Suppressor macrophage treated with lipopolysaccharide for 1 hour (primary cell): ENCODE results near the gene PCIF1.

Experiments used
- DNase-seq, 3 donors: peaks; one replicate each; pipeline ENCODE4 v3.0.0-alpha.2; 2020 to 2022

The PCIF1 gene

DNA sequence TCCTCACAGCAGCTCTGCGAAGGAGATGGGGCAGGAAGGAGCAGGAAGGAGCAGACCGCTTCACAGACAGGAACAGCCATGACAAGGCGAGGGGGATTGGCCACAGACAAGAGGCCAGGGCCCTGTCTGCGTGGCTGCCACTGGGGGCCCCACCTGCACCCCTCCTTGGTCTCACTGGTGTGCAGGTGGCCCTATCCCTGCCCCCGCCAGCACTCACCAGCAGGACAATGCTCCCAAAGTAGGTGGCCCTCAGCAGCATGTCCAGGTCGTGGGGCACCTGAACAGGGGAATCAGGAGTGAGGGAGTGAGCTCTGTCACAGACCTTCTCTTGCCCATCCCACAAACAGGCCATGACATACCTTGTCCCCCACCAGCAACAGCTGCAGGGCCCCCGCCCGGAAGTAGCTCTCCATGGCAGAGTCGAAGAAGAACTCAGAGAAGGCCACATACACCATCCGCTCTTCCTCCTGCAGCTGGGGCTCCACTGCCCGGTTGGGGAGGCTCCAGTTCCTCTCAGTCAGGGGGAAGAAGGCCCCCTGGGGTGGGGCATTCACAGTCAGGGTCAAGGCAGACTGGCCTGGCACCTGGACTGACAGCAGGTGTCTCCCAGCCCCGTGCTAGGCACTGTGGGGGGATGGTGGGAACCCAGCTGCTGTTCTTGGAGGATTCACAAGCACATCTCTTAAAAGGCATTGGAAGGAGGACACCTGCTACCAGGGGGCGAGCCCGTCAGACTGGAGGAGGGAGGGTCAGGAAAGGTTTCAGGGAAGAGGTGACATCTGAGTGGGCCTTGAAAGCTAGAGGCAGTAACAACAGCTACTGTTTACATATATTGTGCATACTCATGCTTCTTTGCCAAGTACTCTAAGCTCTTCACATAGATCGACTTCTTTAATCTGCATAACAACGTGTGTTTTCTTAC is 29.6 kb upstream of the PCIF1 start:
- no peak for DNase-seq

DNA sequence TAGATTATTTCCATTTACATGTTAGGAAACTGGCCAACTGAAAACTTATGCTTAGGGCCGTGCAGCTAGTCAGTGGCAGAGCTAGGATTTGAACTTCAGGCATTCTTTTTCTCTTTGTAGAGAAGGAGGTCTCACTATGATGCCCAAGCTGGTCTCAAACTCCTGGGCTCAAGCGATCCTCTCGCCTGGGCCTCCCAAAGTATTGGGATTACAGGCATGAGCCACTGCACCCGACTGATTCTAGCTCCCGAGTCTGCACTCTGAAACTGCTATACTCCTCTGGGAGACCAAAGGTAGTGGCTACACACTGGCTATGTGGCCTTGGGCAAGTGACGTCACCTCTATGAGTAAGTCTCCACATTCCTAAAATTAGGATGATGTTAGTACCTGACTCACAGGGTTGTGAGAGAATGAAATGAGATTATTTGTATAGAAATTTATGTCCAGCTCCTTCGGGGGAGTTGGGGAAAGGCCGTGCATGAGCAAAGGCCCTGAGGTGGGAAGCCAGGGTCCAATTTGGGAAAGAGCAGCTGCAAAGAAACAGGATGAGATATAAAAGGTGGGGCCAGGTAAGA is 28.9 kb upstream of the PCIF1 start:
- no peak for DNase-seq

DNA sequence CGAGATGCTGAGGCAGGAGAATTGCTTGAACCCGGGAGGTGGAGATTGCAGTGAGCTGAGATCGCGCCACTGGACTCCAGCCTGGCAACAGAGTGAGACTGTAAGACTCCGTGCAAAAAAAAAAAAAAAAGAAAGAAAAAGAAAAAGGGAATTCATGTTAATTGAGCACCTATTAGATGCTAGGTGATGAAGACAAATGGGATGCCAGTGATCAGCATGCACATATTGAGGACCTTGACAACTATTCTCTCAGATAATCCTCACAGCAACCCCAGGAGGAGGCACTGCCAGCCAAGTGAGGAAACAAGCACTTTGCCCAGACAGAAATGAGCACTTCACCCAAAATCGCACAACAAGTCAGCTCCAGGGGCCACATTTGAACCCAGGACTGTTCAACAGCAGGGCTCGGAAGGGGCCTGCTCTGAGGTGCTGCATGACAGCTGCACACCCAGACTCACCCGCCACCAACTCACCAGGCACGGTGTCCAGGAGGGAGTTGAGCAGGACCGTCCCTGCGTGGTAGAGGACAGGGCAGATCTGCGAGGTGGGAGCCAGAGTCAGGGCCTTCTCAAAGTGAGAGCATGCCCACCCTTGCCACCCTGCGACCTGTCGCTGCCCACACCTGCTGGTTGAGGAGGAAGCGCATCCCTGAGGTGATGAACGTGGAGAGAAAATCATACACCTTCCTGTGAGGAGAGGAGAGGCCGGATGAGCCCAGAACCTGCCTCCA is 27.1 kb upstream of the PCIF1 start:
- no peak for DNase-seq

DNA sequence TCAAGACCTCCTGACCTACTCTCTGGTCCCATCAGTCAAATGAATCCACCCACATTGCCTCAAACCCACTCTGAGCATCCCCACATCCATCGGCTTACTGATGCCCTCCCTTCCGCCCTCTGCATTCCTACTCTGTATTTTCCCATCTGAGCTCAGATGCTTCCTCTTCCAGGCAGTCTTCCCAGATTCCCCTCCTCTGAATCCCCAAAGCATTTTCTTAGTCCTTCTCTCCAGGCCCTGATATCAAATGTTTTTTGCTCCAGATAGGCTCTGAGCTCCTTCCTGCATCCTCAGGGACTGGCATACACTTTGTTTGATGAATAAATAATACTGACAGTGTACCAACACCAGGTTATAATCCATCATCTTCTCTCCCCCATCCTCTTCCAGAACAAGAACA is 26.4 kb upstream of the PCIF1 start:
- no peak for DNase-seq

DNA sequence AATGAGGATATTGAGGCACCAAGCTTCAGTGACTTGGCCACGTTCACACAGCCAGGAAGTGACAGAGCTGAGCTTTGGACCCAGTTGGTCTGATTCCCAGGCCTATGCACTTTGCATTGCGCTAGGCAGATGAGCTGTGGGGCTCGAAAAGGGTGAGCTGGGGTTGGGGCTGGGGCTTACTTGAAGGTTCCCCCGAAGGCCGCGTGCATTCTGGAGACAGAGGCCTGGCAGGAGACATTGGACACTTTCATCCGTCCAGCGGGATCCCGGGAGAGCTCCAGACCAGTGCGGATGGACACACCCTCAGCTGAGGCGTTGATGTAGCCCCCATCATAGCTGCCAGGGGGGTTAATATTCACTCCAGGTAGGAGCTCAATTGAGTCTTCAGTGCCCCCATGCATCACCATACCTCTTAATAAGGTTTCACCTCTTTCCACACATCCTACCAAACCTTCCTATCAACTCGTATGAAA is 25.1 kb upstream of the PCIF1 start:
- DNase-seq: no peak

DNA sequence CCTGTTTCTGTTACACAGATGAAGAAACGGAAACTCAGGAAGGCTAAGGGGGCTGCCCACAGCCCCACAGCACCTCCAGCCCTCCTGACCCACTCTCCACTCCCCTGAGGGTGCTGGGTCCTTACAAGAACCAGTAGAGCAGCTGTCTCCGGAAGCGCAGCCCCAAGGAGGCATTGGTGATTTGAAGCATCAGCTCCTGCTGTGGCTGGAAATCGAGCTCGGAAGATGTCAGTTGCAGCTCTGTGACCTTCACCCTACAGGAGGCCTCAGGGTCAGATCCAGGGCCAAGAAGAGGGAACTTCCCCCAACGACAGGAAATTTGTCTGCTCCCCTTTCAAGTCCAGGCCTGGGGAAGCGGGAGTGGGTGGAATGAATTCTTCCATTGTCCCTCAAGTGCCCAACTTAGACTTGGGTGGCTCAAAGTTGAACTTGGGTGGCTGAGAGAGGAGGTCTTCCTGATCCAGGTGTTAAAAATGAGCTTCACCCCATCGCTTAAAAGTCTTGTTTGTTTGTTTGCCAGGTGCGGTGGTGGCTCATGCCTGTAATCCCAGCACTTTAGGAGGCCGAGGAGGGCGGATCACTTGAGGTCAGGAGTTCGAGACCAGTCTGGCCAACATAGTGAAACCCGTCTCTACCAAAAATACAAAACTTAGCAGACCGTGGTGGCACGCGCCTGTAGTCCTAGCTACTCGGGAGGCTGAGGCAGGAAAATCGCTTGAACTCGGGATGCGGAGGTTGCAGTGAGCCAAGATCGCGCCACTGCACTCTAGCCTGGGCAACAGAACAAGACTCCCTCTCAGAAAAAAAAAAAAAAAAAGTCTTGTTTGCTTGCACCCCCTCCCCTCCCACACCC is 24.4 kb upstream of the PCIF1 start:
- DNase-seq: peak; percentile 63 to 69 (median 69)

DNA sequence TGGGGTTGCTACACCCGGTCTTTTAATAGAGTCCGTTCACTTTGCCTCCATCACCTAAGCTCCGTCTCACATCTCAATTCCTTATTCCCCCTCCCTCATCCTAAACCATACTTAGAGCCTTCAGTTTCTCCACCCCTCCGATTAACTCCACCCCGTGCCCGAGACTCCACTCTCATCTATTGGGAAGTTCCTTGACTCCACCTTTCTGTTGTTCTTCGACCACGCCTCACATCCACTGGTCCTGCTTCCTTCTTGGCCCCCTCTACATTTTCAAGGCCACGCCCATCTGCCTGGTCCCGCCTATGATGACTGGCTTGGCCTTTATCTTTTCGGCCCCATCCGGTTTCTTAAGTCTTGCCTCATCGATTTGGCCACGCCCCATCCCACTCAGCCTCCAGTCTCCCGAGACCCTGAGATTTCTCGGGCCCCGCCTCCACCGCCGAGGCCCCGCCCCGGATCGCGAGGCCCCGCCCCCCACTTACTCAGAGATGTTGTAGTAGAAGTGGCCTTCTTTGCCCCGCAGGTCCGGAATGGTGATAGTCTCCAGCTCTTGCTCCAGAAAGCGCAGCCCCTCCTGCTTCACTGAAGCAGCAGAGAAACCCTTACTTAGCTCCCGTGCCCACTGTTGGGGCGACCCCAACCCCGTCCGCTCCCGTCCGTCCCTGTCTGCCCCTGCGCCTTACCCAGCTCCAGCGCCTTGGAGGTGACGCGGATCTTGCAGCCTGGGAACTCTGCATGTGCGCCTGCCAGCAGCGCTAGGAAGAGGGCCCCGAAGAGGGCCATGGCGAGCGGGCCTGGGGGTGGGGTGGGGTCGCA is 23.6 kb upstream of the PCIF1 start:
- peak; percentile 97 to 99 (median 98) for DNase-seq

DNA sequence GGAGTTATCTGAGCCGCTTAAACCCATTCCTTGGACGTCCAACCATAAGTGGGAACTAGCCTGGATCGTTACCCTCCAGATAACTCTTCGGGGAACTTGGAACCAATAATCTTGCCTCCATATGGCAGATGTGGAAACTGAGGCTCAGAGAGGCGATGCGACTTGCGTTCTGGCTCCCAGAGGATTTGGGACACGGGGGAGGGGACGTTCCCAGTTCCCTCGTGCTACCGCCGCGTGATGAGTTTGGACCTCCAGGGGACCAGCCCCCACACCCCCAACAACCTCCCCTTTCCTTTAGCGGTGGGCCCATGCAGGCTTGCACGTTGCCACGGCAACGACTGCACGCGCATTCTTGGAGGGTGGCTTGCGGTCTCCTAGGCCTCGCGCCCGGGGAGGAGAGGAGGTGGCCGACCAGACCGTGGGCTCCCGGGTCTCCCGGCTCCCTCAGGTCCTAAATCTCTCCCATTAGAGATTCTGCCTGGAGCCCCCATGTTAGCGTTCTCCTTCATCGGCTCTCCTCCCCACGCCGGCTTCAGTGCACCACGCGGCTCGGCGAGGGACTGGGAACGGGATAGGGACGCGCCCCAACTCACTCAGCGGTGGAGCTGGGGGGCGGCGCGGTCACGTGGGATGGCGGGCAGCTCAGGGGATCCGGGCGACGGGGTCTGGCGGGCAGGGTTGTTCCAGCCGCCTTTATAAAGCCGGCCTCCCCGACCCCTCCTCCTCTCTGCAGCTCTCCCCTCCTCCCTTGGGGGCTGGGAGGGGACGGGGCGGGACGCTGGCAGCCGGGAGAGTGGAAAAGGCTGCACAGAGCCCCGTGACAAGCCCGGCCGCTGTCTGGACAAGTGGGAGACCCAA is 22.8 kb upstream of the PCIF1 start, which contains the start of gene PLTP:
TSS of gene PLTP (minus strand) at position 670 of the 858 bp plus-strand sequence. CDS start 703 bp downstream, outside the sequence.
- DNase-seq: peak in 1 of 3 donors; percentile 45

DNA sequence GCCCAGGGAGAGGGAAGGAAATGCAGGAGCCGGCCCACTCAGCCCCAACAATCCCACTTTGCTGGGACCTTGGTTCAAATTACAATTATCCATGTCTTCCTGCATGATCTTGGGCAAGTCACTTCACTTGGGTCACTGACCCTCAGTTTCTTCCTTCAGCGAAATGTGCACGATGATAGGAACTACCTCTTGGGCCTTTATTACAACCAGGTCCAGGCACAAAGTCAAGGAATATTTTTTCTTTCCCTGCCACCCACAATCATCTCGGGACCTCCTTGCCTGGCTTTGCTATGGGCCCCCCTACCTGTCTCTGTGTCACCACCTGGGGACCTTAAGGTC is 22.2 kb upstream of the PCIF1 start:
- DNase-seq: no peak

DNA sequence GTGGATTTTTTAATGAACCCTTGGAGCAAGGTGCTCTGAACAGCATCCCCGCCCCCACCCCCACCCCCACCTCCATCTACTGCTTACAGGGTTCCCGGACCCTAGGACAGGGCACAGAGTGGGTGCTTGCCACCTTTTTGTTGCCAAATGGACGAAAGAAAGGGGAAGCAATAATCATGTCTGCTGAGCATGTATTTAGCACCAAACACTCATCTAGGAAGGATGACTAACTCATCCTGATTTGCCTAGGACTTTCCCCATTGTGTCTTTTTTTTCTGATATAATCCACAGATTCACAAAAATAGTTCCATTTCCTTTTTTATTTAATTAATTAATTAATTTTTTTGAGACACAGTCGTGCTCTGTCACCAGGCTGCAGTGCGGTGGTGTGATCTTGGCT is 21.4 kb upstream of the PCIF1 start:
- DNase-seq: peak; percentile 76 to 96 (median 92)

DNA sequence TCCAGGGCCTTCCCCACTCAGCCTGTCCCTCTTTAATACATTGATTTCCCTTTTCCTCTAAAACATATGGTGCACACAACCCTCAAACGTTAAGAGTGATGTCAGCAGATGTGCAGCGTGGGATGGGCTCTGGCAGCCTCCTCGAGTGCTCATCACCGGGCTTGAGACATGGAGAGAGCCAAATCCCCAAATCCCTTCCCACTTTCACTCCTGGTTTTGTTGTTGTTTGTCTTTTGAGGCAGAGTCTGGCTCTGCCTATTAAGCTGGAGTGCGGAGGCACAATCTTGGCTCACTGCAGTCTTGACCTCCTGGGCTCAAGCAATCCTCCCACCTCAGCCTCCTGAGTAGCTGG is 16.7 kb upstream of the PCIF1 start:
- peak; percentile 56 to 85 (median 66) for DNase-seq

DNA sequence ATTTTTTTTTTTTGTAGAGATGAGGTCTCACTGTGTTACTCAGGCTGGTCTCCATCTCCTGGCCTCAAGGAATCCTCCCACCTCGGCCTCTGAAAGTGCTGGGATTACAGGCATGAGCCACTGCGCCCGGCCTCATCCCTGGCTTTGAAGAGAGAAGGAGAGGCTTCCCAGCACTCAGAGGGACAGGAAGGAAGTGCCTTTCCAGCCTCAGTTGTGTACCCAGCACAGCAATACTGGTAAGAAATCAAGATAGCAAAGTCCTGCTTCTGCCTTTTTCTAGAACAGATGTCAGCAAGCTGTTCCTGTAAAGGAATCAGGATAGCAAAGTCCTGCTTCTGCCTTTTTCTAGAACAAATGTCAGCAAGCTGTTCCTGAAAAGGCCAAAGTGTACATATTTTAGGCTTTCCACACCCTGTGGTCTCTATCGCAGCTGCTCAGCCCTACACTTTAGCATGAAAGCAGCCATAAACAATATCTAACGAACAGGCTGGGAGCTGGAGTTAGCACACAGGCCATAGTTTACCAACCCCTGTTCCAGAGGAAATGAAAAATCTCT is 16.2 kb upstream of the PCIF1 start:
- DNase-seq: peak in 1 of 3 donors; percentile 36

DNA sequence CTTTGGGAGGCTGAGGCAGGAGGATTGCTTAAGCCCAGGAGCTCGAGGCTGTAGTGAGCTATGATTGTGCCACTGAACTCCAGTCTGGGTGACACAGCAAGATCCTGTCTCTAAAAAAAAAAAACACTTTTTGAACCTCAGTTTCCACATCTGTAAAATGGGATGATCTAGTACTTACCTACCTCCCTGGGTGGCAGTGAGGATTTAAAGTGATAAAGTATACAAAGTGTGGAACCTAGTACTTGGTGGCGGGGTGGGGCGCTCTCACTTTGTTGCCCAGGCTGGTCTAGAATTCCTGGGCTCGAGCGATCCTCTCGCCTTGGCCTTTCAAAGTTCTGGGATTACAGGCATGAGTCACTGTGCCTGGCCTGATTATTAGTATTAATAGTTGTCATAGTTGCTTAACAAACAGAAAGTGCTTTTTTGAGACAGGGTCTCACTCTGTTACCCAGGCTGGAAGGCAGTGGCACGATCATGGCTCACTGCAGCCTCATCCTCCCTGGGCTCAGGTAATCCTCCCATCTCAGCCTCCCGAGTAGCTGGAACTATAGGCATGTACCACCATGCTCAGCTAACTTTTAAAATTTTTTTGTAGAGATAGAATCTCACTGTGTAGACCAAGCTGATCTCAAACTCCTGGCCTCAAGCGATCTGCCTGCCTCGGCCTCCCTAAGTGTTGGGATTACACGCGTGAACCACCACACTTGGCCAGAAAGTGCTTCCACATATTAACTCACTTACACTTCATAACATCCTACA is 15.5 kb upstream of the PCIF1 start:
- no peak for DNase-seq

DNA sequence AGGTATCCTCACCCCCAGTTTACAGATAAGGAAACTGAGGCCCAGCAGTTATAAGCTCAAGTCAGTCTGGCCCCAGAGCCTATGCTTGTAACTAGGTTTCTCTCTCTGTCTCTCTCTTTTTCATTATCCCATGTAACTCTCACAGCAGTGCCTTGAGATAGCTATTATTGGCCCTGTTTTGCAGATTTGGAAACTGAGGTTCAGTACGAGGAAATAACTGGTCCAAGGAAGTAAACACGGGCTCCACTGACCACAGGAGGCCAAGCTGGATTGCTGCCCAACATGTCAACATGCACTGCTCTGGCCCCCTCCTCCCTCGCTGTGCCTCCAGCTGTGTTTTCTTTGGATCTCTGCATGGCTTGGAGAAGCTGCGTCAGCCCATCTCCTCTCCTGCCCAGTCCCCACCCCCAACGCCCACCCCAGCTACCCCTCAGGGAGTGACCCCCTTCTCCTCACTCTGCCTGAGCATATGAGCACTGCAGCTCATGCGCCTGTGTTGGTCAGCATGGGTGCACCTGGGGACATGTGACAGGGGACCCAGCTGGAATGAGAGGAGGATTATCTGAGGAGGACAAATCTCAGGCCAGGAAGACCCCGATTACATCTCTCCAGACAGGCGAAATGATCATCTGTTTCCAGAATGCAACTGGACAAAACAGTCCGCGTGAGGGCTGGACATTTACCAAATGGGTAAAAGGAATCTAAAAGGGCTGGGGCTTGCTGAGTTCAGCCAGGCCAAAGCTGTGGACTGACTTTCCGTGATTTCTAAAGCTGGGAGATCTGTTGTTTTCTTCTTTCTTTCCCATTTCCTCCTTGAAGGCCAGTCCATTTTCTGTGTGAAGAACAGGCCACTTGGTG is 14.7 kb upstream of the PCIF1 start:
- peak; percentile 39 to 42 (median 41) for DNase-seq

DNA sequence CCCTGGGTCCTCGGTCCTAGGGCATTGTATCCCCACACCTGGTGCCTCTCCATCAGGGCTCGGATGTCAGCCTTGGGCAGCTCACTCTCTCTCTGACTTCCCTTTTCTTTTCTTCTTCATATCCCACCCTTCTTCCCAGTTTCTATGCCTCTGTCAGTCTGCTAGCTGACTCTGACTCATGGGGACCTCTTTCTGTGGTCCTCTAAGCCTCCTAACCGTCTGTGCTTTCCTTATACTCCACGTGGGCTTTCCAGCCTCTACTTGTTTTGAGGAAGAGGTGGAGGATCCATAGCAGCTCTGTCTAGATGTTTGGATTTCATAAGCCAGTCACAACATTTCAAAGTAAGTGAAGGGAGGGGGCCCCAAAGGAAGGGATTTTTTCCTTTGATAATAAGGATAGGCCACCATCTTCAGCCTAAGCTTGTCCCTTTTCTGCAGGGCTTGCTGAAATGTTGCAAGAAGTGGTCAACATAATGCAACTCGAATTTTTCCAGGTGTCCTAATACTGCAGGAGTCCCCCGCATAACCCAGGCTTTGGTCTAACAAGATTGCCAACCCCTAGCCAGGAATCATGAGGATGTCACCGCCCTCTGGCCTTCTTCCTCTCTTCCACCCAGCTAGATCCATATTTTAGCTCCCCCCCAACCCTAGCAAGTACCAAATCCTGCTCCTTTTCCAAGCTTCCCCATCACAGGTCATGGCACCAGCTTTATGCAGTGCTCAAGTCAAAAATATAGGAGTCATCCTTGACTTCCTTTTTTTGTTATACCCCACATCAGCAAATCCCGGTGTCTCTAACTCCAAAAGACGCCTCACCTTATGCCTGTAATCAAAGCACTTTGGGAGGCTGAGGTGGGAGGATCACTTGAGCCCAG is 13.8 kb upstream of the PCIF1 start:
- peak; percentile 88 to 93 (median 92) for DNase-seq

DNA sequence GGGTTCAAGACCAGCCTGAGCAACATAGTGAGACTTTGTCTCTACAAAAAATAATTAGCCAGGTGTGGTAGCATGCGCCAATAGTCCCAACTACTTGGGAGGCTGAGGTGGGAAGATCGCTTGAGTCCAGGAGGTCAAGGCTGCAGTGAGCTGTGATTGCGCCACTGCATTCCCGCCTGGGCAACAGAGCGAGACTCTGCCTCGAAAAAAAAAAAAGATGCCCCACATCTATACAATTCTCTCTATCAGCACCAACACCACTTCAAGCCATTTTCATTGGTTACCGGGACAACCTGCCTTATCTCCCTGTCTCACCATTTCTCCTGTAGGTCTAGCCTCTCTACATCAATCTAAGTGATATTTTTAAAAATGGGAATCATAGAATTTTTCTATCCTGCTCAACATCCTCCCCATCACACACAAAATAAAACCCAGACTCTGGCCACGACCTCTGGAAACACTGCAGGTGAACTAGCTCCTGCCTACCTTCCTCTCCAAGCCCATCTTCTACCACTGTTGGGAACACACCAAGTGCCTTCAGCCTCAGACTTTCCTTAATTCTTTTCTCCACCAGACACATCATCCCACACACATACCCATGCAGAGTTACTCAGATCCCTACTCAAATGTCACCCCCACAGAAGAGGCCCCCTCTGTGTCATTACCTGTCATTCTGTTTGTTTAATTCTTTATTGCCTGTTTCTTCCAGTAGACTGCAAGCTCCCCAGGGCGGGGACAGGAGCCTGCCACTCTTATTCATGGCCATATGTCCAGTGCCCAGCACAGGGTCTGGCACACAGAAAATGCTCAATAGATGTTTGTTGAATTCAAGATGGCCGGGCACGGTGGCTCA is 12.9 kb upstream of the PCIF1 start:
- DNase-seq: no peak
